Nasal cavity respiratory epithelium epithelial cell of viscerocranial mucosa (primary cell): Measurements from ENCODE around the gene KIRREL2. TPM values are rescaled to one million over a fixed set of nuclear protein-coding genes. Genes with fewer than 3 reads are reported as not detected.

Experiments
- total RNA-seq: library from RNA; depleted of rRNA; stranded (reverse); fragments of >200 nt; gene quantifications from 2 replicates; pipeline ENCODE4 v1.2.3, GENCODE V29; 2014

Gene KIRREL2
- not detected in 2 replicates for total RNA-seq

GRCh38 chr19:35856546-35857149 is at the start of gene KIRREL2:
TSS of gene KIRREL2 (plus strand) at chr19:35856911. CDS start at chr19:35857120, 209 bp downstream.

GRCh38 chr19:35812220-35813042 is 44.3 kb upstream of the KIRREL2 start, which contains the start of gene PRODH2:
TSS of gene PRODH2 (minus strand) at chr19:35812845. CDS start at chr19:35812805, 40 bp downstream.

GRCh38 chr19:35852029-35852780 is 4.5 kb upstream of the KIRREL2 start, which contains the start of gene NPHS1:
TSS of gene NPHS1 (minus strand) at chr19:35852504. CDS start at chr19:35851837, 667 bp downstream.

GRCh38 chr19:35868172-35868822 is 11.6 kb downstream of the KIRREL2 start, which contains the start of gene APLP1:
TSS of gene APLP1 (plus strand) at chr19:35868574. CDS start at chr19:35868637, 63 bp downstream.

GRCh38 chr19:35901854-35902661 is 45.3 kb downstream of the KIRREL2 start, which contains the start of gene HCST:
TSS of gene HCST (plus strand) at chr19:35902529. CDS start at chr19:35902594, 65 bp downstream.

GRCh38 chr19:35908010-35908441 is 51.3 kb downstream of the KIRREL2 start, which contains the start of gene TYROBP:
TSS of gene TYROBP (minus strand) at chr19:35908295. CDS start at chr19:35908228, 67 bp downstream.

Other genes with a start within 250 kb of the KIRREL2 start
- gene HAUS5, start 244.2 kb upstream of the KIRREL2 start, total RNA-seq, result 3.1 and 4.6 TPM in 2 replicates
- gene RBM42, start 227.9 kb upstream of the KIRREL2 start, total RNA-seq, result 33.2 and 37.9 TPM in 2 replicates
- 0.34 TPM in 1 of 2 replicates, not detected in the other for gene ETV2, start 215.2 kb upstream of the KIRREL2 start, total RNA-seq
- 88.5 and 102 TPM in 2 replicates for gene COX6B1, start 208.6 kb upstream of the KIRREL2 start, total RNA-seq
- not detected in 2 replicates for gene UPK1A, start 190.4 kb upstream of the KIRREL2 start, total RNA-seq
- not detected in 2 replicates for gene ZBTB32, start 152.4 kb upstream of the KIRREL2 start, total RNA-seq
- gene KMT2B, start 138.9 kb upstream of the KIRREL2 start, total RNA-seq, result 4.1 and 21.1 TPM in 2 replicates
- gene IGFLR1, start 114.5 kb upstream of the KIRREL2 start, total RNA-seq, result under 0.01 and 0.43 TPM in 2 replicates
- 9.1 and 12.6 TPM in 2 replicates for gene U2AF1L4, start 111.5 kb upstream of the KIRREL2 start, total RNA-seq
- gene PSENEN, start 111.3 kb upstream of the KIRREL2 start, total RNA-seq, result 14.9 and 15.7 TPM in 2 replicates
- 5.8 and 7.3 TPM in 2 replicates for gene LIN37, start 108.3 kb upstream of the KIRREL2 start, total RNA-seq
- under 0.01 and 0.28 TPM in 2 replicates for gene HSPB6, start 99.9 kb upstream of the KIRREL2 start, total RNA-seq
- 2.1 and 5.7 TPM in 2 replicates for gene PROSER3, start 98.7 kb upstream of the KIRREL2 start, total RNA-seq
- gene ARHGAP33, start 81.3 kb upstream of the KIRREL2 start, total RNA-seq, result 0.57 TPM in 1 of 2 replicates, not detected in the other
- not detected in 2 replicates for gene PRODH2, start 44.1 kb upstream of the KIRREL2 start, total RNA-seq
- gene NPHS1, start 4.4 kb upstream of the KIRREL2 start, total RNA-seq, result not detected in 2 replicates
- 0.64 TPM in 1 of 2 replicates, not detected in the other for gene APLP1, start 11.7 kb downstream of the KIRREL2 start, total RNA-seq
- 3.4 and 3.6 TPM in 2 replicates for gene NFKBID, start 43.6 kb downstream of the KIRREL2 start, total RNA-seq
- gene HCST, start 45.6 kb downstream of the KIRREL2 start, total RNA-seq, result 0.14 TPM in 1 of 2 replicates, not detected in the other
- gene TYROBP, start 51.4 kb downstream of the KIRREL2 start, total RNA-seq, result not detected in 2 replicates
- 2.4 and 6.5 TPM in 2 replicates for gene LRFN3, start 79.5 kb downstream of the KIRREL2 start, total RNA-seq
- 7.5 and 16.1 TPM in 2 replicates for gene SDHAF1, start 138.3 kb downstream of the KIRREL2 start, total RNA-seq
- 1.4 and 5.2 TPM in 2 replicates for gene SYNE4, start 151.9 kb downstream of the KIRREL2 start, total RNA-seq
- gene ALKBH6, start 157.3 kb downstream of the KIRREL2 start, total RNA-seq, result 12.0 and 15.4 TPM in 2 replicates
- gene CLIP3, start 176.0 kb downstream of the KIRREL2 start, total RNA-seq, result 0.36 TPM in 1 of 2 replicates, not detected in the other
- 2.4 and 2.8 TPM in 2 replicates for gene THAP8, start 197.4 kb downstream of the KIRREL2 start, total RNA-seq
- 0.28 and 0.68 TPM in 2 replicates for gene WDR62, start 198.0 kb downstream of the KIRREL2 start, total RNA-seq